ENCODE data around the gene OAF. TPM values are rescaled to one million over a fixed set of nuclear protein-coding genes. Genes with fewer than 3 reads are reported as not detected.
"Not testable (repeated sequence)": the region's sequence is repeated elsewhere in the genome, so short reads cannot be mapped to it uniquely, and the experiment has no call there.

Gene OAF
- total RNA-seq, 2 experiments from 2014 or later = 3.7 to 4.6 TPM

DNA sequence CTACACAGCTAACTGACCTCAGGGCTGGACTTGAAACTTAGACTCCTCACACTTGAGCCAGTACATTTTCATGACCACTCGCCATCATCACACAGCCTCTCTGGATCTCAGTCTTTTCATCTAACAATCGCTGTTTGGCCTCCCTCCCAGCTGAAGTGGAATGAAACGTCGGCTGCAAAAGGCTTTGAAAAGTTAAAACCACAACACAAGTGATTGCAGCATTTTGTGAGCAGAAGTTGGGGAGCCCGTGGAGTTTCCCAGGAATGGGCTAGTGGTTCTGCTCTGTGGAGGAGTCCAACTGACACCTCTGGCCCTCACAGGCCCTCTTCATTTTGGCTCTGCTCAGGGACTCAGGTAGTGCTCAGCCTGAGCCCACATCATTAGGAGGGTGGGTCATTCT is 37.0 kb upstream of the OAF start:
- TF ChIP-seq, protein P1, sequence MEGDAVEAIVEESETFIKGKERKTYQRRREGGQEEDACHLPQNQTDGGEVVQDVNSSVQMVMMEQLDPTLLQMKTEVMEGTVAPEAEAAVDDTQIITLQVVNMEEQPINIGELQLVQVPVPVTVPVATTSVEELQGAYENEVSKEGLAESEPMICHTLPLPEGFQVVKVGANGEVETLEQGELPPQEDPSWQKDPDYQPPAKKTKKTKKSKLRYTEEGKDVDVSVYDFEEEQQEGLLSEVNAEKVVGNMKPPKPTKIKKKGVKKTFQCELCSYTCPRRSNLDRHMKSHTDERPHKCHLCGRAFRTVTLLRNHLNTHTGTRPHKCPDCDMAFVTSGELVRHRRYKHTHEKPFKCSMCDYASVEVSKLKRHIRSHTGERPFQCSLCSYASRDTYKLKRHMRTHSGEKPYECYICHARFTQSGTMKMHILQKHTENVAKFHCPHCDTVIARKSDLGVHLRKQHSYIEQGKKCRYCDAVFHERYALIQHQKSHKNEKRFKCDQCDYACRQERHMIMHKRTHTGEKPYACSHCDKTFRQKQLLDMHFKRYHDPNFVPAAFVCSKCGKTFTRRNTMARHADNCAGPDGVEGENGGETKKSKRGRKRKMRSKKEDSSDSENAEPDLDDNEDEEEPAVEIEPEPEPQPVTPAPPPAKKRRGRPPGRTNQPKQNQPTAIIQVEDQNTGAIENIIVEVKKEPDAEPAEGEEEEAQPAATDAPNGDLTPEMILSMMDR (IDR thresholded peaks at IDR 0.05) = no peak
- Mint-ChIP-seq H3K36me3 (ENCODE audit: low read depth) (no peaks in the 10 kb centered on the region), H3K4me1 (ENCODE audit: low read depth) (peaks cover 3% of the 10 kb centered on the region), H3K4me3 (no peak overlapping the region), H3K27ac (no peak overlapping the region), H3K9me3 (no peaks in the 10 kb centered on the region), H3K27me3 (peaks cover 28% of the 10 kb centered on the region)
- intact Hi-C loops (cut with micrococcal nuclease) = loop anchor here (2.0 to 5.0 kb wide), 2 partner anchors 57 to 128 kb away; no protein-coding TSS in a partner anchor
- POLR2A ChIA-PET = no interaction called here
- DNase-seq (no peak), ATAC-seq (no peak)
- CTCF ChIA-PET = interaction anchor here (2.2 to 7.1 kb wide), 3 partner anchors 54 to 128 kb away, joined by 6 to 92 read pairs (median 88); no protein-coding TSS in a partner anchor

DNA sequence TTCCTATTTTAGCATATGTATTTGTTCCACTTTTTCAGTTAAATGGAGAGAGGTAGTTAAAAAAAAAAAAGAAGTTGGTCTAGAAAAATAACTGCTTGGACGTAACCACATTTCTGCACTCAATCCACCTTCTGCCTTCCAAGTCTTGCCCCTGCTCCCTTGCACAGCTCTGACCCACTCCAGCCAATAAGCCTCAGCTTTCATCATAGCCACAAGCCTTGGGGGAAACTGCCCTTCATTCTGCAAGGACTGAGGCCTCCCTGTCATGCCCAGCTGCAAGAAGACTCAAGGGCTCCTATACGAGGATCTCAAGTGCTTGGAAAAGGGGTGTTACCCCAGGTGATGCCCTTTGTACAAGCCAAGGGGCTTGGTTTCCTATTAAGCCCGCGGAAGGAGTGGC is 36.0 kb upstream of the OAF start:
- Mint-ChIP-seq H3K9me3 (no peaks in the 10 kb centered on the region), H3K36me3 (ENCODE audit: low read depth) (no peaks in the 10 kb centered on the region), H3K27me3 (peaks cover 27% of the 10 kb centered on the region), H3K27ac (no peak overlapping the region), H3K4me3 (no peak overlapping the region), H3K4me1 (ENCODE audit: low read depth) (peaks cover 3% of the 10 kb centered on the region)
- TF ChIP-seq, protein P1 (IDR thresholded peaks at IDR 0.05) = no peak
- ATAC-seq = no peak
- no peak for DNase-seq
- ChIA-PET CTCF (interaction anchor here (1.2 to 7.1 kb wide), 4 partner anchors 22 to 127 kb away, joined by 3 to 92 read pairs (median 47); no protein-coding TSS in a partner anchor), POLR2A (interaction anchor here (0.6 kb wide), 1 partner anchor 11 kb away, joined by 4 read pairs; no protein-coding TSS in a partner anchor)
- intact Hi-C loops (cut with micrococcal nuclease) = loop anchor here (5.0 kb wide), 1 partner anchor 127 kb away; no protein-coding TSS in a partner anchor

GRCh38 chr11:120178561-120179056 is 32.2 kb upstream of the OAF start:
- CTCF ChIA-PET = interaction anchor here (1.0 to 3.1 kb wide), 3 partner anchors 10 to 125 kb away, joined by 3 to 12 read pairs (median 4); no protein-coding TSS in a partner anchor
- POLR2A ChIA-PET = no interaction called here
- TF ChIP-seq, protein P1 (IDR thresholded peaks at IDR 0.05) = no peak
- Mint-ChIP-seq H3K27ac (no peak overlapping the region), H3K36me3 (ENCODE audit: low read depth) (no peaks in the 10 kb centered on the region), H3K27me3 (peaks cover 8% of the 10 kb centered on the region), H3K4me3 (no peak overlapping the region), H3K4me1 (ENCODE audit: low read depth) (no peaks in the 10 kb centered on the region), H3K9me3 (no peaks in the 10 kb centered on the region)
- DNase-seq (no peak), ATAC-seq (no peak)
- intact Hi-C loops (cut with micrococcal nuclease) = no loop called here

GRCh38 chr11:120179057-120179672 is 31.7 kb upstream of the OAF start:
- Mint-ChIP-seq H3K9me3 (no peaks in the 10 kb centered on the region), H3K27me3 (peaks cover 8% of the 10 kb centered on the region), H3K36me3 (ENCODE audit: low read depth) (no peaks in the 10 kb centered on the region), H3K4me1 (ENCODE audit: low read depth) (no peaks in the 10 kb centered on the region), H3K27ac (no peak overlapping the region), H3K4me3 (no peak overlapping the region)
- ATAC-seq (no peak), DNase-seq (no peak)
- TF ChIP-seq, protein P1 (IDR thresholded peaks at IDR 0.05) = no peak
- ChIA-PET CTCF (interaction anchor here (0.9 to 3.1 kb wide), 5 partner anchors 11 to 124 kb away, joined by 3 to 12 read pairs (median 4); no protein-coding TSS in a partner anchor), POLR2A (no interaction called here)
- intact Hi-C loops (cut with micrococcal nuclease) = no loop called here

DNA sequence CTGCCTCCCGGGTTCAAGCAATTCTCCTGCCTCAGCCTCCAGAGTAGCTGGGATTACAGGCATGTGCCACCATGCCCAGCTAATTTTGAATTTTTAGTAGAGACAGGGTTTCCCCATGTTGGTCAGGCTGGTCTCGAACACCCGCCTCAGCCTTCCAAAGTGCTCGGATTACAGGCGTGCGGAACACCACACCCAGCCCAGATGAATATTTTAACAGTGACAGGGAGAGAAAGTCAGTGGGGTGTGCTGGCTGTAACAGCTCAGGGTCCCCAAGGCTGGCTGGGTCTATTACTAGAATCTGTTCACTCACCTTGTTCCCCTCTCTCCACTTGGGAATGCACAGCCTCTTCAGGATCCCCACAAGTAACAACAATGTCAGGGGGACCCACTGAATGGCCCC is 30.8 kb upstream of the OAF start:
- H3K36me3 Mint-ChIP-seq (ENCODE audit: low read depth); H3K27ac Mint-ChIP-seq; intact Hi-C loops (cut with micrococcal nuclease); ATAC-seq; H3K9me3 Mint-ChIP-seq; H3K4me3 Mint-ChIP-seq; H3K27me3 Mint-ChIP-seq; H3K4me1 Mint-ChIP-seq (ENCODE audit: low read depth); DNase-seq; POLR2A ChIA-PET: not testable (repeated sequence)
- CTCF ChIA-PET = interaction anchor here (0.9 to 2.1 kb wide), 3 partner anchors 12 to 123 kb away, joined by 3 to 5 read pairs (median 4); no protein-coding TSS in a partner anchor

Data from activated CD8-positive, alpha-beta T cell treated with anti-CD3 and anti-CD28 coated beads for 36 hours (primary cell).